ENCODE results near the gene PRTG. TPM values are rescaled to one million over a fixed set of nuclear protein-coding genes. Genes with fewer than 3 reads are reported as not detected.

The PRTG gene
- total RNA-seq, 2 donors from 2014 or later = 0.44 to 3.3 TPM

GRCh38 chr15:55633731-55634130, 109.2 kb downstream of the PRTG start:
- no peak for TF ChIP-seq CTCF (IDR thresholded peaks at IDR 0.05)
- no peaks in the 10 kb centered on the region for H3K9me3 ChIP-seq
- H3K27ac ChIP-seq = no peak overlapping the region
- DNase-seq (ENCODE audit: low spot score) = no peak
- no peak overlapping the region for H3K4me3 ChIP-seq
- no peaks in the 10 kb centered on the region for H3K36me3 ChIP-seq
- H3K4me1 ChIP-seq = no peaks in the 10 kb centered on the region
- no peaks in the 10 kb centered on the region for H3K27me3 ChIP-seq

GRCh38 chr15:55632434-55632833, 110.5 kb downstream of the PRTG start:
- Histone ChIP-seq H3K27me3 (no peaks in the 10 kb centered on the region), H3K36me3 (no peaks in the 10 kb centered on the region), H3K4me3 (no peak overlapping the region), H3K4me1 (no peaks in the 10 kb centered on the region), H3K27ac (no peak overlapping the region), H3K9me3 (no peaks in the 10 kb centered on the region)
- no peak for TF ChIP-seq CTCF (IDR thresholded peaks at IDR 0.05)
- no peak for DNase-seq (ENCODE audit: low spot score)

DNA sequence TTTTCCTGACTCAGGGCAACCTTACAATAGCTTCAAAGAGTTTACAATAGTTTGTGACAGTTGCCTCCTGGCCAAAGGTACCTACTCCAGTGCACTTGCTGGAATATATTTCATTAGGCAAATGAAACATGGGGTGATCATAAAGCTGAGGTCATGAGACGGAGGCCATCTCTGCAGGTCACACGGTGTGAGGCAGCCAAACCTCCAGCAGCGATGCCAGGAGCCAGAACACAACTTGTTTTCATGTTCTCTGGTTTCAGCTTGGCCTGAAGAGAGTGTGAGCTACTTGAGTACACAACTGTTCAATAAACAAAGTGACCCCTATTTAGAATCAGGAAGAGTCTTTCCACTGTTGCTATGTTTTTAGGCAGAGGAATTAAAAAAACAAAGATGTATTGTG, 112.1 kb downstream of the PRTG start:
- Histone ChIP-seq H3K9me3 (no peaks in the 10 kb centered on the region), H3K4me3 (no peak overlapping the region), H3K36me3 (no peaks in the 10 kb centered on the region), H3K4me1 (no peaks in the 10 kb centered on the region), H3K27me3 (no peaks in the 10 kb centered on the region), H3K27ac (no peak overlapping the region)
- no peak for TF ChIP-seq CTCF (IDR thresholded peaks at IDR 0.05)
- DNase-seq (ENCODE audit: low spot score) = no peak

DNA sequence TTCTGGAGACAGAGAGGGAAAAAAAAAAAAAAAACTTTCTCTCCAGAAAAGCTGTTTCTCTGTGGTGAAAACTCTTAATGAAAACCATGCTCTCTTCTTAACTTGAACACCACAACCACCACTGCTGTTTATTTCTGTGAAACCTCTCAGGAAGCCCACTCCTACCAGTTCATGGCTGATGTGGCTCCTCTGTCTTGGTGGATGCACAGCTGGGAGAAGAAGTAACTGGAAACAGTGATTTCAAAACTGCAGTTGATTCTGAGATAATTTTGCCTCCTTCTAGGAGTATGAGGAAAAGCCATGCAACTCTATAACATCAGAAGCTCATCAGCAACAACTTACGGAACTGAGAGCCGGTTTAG, 114.6 kb downstream of the PRTG start:
- no peaks in the 10 kb centered on the region for H3K4me1 ChIP-seq
- no peak for TF ChIP-seq CTCF (IDR thresholded peaks at IDR 0.05)
- H3K36me3 ChIP-seq = no peaks in the 10 kb centered on the region
- H3K9me3 ChIP-seq = no peaks in the 10 kb centered on the region
- no peak for DNase-seq (ENCODE audit: low spot score)
- no peak overlapping the region for H3K4me3 ChIP-seq
- no peaks in the 10 kb centered on the region for H3K27me3 ChIP-seq
- H3K27ac ChIP-seq = no peak overlapping the region

DNA sequence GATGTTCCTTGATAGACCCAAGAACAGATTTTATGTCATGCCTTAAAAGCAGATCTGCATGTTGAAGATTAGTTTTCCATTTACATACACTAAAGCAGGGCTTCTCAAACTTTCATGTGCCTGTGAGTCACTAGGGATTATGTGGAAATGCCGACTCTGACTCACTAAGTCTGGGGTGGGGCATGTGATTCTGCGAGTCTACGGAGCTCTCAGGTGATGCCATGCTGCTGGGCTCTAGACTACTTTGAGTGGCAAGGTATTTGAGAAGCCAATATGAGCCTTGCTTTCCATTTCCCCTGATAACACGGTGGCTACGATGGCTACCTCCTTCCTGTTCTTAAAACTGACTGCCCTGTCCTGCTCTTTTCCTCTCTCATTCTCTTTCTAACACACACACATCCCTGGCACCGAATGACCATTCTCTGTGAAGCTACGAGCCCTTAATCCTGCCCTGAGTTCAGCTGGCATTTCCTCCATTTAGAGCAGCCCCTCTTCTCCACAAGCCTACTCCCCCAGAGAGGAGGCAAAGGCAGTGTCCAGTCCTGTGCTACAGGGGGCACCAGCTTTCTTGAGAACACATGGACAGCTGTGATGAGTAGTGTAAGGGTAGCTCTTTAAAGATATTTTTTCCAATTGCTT, 115.1 kb downstream of the PRTG start:
- Histone ChIP-seq H3K4me3 (no peak overlapping the region), H3K9me3 (no peaks in the 10 kb centered on the region), H3K27ac (no peak overlapping the region), H3K27me3 (no peaks in the 10 kb centered on the region), H3K36me3 (no peaks in the 10 kb centered on the region), H3K4me1 (no peaks in the 10 kb centered on the region)
- no peak for TF ChIP-seq CTCF (IDR thresholded peaks at IDR 0.05)
- no peak for DNase-seq (ENCODE audit: low spot score)

DNA sequence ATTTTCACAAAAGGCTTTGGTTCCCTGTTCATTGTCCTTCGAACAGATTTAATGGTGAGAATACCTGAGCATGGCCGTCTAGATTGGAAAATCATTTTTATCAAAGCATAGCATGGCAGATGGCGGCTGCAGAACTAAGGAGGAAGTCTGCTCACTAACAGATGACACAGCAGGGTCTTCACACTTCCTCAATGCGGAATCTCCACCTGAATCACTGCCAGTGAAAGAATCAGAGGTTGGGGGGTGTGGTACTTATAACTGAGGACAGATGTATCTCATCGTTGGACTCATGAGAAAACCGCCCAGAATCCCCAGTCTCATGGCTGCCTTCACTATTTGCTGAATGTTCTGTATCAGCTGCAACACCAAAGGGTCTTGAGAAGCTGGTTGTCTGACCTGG, 123.2 kb downstream of the PRTG start:
- Histone ChIP-seq H3K27me3 (no peaks in the 10 kb centered on the region), H3K9me3 (no peaks in the 10 kb centered on the region), H3K27ac (no peak overlapping the region), H3K4me3 (no peak overlapping the region), H3K36me3 (no peaks in the 10 kb centered on the region), H3K4me1 (no peaks in the 10 kb centered on the region)
- no peak for DNase-seq (ENCODE audit: low spot score)
- TF ChIP-seq CTCF (IDR thresholded peaks at IDR 0.05) = no peak
